Liver (tissue), 9 donors: ENCODE data around the gene ADGRV1. TPM values are rescaled to one million over a fixed set of nuclear protein-coding genes. Genes with fewer than 3 reads are reported as not detected.

Source experiments
- DNase-seq: peaks from one replicate; pipeline ENCODE4 v3.0.0-alpha.2; 2017; ENCODE audit warnings: low spot score
- H3K27ac ChIP-seq, 2 donors: one replicate each; pipeline ENCODE4 v1.7.0; 2013; ENCODE audit warnings: inconsistent platforms in 2 of 2, low read length in 2 of 2, control low read depth in 1 of 2, low read depth in 1 of 2, mild to moderate bottlenecking in 1 of 2
- H3K27me3 ChIP-seq, 4 donors: one replicate each; pipeline versions ENCODE4 v1.6.1 to v1.7.0; 2013; ENCODE audit warnings: low read length in 3 of 4, inconsistent platforms in 1 of 4, mild to moderate bottlenecking in 1 of 4, moderate library complexity in 1 of 4; ENCODE audit not compliant: control insufficient read depth in 4 of 4, insufficient read depth in 4 of 4
- H3K36me3 ChIP-seq, 4 donors: one replicate each; pipeline versions ENCODE4 v1.6.1 to v1.7.0; 2013; ENCODE audit warnings: low read length in 3 of 4, mild to moderate bottlenecking in 3 of 4, low read depth in 1 of 4, moderate library complexity in 1 of 4; ENCODE audit not compliant: control insufficient read depth in 4 of 4, insufficient read depth in 3 of 4
- H3K4me1 ChIP-seq, 4 donors: one replicate each; pipeline versions ENCODE4 v1.6.1 to v1.7.0; 2013; ENCODE audit warnings: low read length in 3 of 4, mild to moderate bottlenecking in 3 of 4, moderate library complexity in 1 of 4; ENCODE audit not compliant: control insufficient read depth in 4 of 4, insufficient read depth in 4 of 4
- H3K4me3 ChIP-seq, 3 donors: one replicate each; pipeline versions ENCODE4 v1.6.1 to v1.7.0; 2013; ENCODE audit warnings: low read length in 3 of 3, control low read depth in 1 of 3, low read depth in 1 of 3, mild to moderate bottlenecking in 1 of 3
- H3K9ac ChIP-seq, 2 donors: one replicate each; pipeline ENCODE4 v1.7.0; 2013; ENCODE audit warnings: low read length in 2 of 2, mild to moderate bottlenecking in 2 of 2, moderate library complexity in 2 of 2, control low read depth in 1 of 2, low read depth in 1 of 2
- H3K9me3 ChIP-seq, 4 donors: one replicate each; pipeline versions ENCODE4 v1.6.1 to v1.7.0; 2013; ENCODE audit warnings: low read length in 3 of 4; ENCODE audit not compliant: control insufficient read depth in 4 of 4
- ATF3 ChIP-seq: IDR thresholded peaks from 2 replicates; pipeline ENCODE4 v1.6.1; 2016; ENCODE audit warnings: antibody characterized with exemption
- CTCF ChIP-seq: fragments of 150-350 bp; IDR thresholded peaks from 2 replicates; pipeline ENCODE4 v1.5.1; 2017; ENCODE audit warnings: improper control_type of control experiment, low read depth, low read length; ENCODE audit not compliant: missing input control
- EGR1 ChIP-seq, 2 donors: IDR thresholded peaks; 2 replicates each; pipeline ENCODE4 v1.6.1; 2016 to 2018; ENCODE audit warnings: antibody characterized with exemption in 2 of 2, low read depth in 2 of 2
- FOXA1 ChIP-seq: IDR thresholded peaks from 2 replicates; pipeline ENCODE4 v1.6.1; 2016; ENCODE audit warnings: antibody characterized with exemption
- FOXA2 ChIP-seq: IDR thresholded peaks from 2 replicates; pipeline ENCODE4 v1.6.1; 2016; ENCODE audit warnings: antibody characterized with exemption
- GABPA ChIP-seq, 2 donors: IDR thresholded peaks in 1 of 2; conservative IDR thresholded peaks in 1 of 2; 2 replicates each; pipeline ENCODE4 v1.6.1; 2016; ENCODE audit warnings: antibody characterized with exemption in 2 of 2, mild to moderate bottlenecking in 1 of 2, moderate library complexity in 1 of 2
- HNF4A ChIP-seq, 2 donors: conservative IDR thresholded peaks; 2 replicates each; pipeline ENCODE4 v1.6.1; 2016; ENCODE audit warnings: antibody characterized with exemption in 2 of 2, mild to moderate bottlenecking in 2 of 2
- HNF4G ChIP-seq: IDR thresholded peaks from 2 replicates; pipeline ENCODE4 v1.6.1; 2016; ENCODE audit warnings: antibody characterized with exemption
- JUND ChIP-seq, 2 donors: IDR thresholded peaks; 2 replicates each; pipeline ENCODE4 v1.6.1; 2016; ENCODE audit warnings: antibody characterized with exemption in 2 of 2
- MAX ChIP-seq: IDR thresholded peaks from 2 replicates; pipeline ENCODE4 v1.6.1; 2016; ENCODE audit warnings: antibody characterized with exemption
- NR2F2 ChIP-seq: IDR thresholded peaks from 2 replicates; pipeline ENCODE4 v1.6.1; 2016; ENCODE audit warnings: antibody characterized with exemption
- RAD21 ChIP-seq, 2 donors: IDR thresholded peaks; 2 replicates each; pipeline ENCODE4 v1.6.1; 2016; ENCODE audit warnings: antibody characterized with exemption in 2 of 2, mild to moderate bottlenecking in 2 of 2
- REST ChIP-seq: IDR thresholded peaks from 2 replicates; pipeline ENCODE4 v1.6.1; 2016; ENCODE audit warnings: antibody characterized with exemption, mild to moderate bottlenecking
- RXRA ChIP-seq, 2 donors: IDR thresholded peaks; 2 replicates each; pipeline ENCODE4 v1.6.1; 2017 to 2018; ENCODE audit warnings: antibody characterized with exemption in 2 of 2, mild to moderate bottlenecking in 1 of 2
- SP1 ChIP-seq: IDR thresholded peaks from 2 replicates; pipeline ENCODE4 v1.6.1; 2018; ENCODE audit warnings: antibody characterized with exemption, mild to moderate bottlenecking
- TAF1 ChIP-seq: conservative IDR thresholded peaks from 2 replicates; pipeline ENCODE4 v1.6.1; 2016; ENCODE audit warnings: antibody characterized with exemption, mild to moderate bottlenecking
- YY1 ChIP-seq: IDR thresholded peaks from 2 replicates; pipeline ENCODE4 v1.6.1; 2016; ENCODE audit warnings: antibody characterized with exemption, mild to moderate bottlenecking
- ZBTB33 ChIP-seq: IDR thresholded peaks from 2 replicates; pipeline ENCODE4 v1.6.1; 2016; ENCODE audit warnings: antibody characterized with exemption
- WGBS: extraction: QIAGEN DNeasy Blood & Tissue Kit; methylation state at CpG from one replicate; pipeline ENCODE4 v1.1.7; 2013; 5-methylcytosine and 5-hydroxymethylcytosine counted together
- polyA plus RNA-seq, 2 donors: library from polyadenylated mRNA; stranded (reverse) in 1 of 2; unstranded in 1 of 2; fragments of 200-250 nt in 1 of 2; fragments of >200 nt in 1 of 2; fragmentation: Nextera tagmentation in 1 of 2; extraction: Ambion mirVana in 1 of 2; gene quantifications; one replicate each; pipeline versions ENCODE4 v1.2.1 to v1.2.3, GENCODE V29; 2013 to 2015
- total RNA-seq, 2 donors: library from RNA; depleted of rRNA; stranded (reverse); fragments of >200 nt; gene quantifications; one replicate each; pipeline ENCODE4 v1.2.3, GENCODE V29; 2014
- donor health status: healthy.
- donor health status: healthy.
- donor health status: healthy.
- donor health status: healthy.
- donor health status: healthy.

ADGRV1 gene
- total and polyA plus RNA-seq, 4 donors = 5.1 to 15.5 (median 9.6) TPM

GRCh38 chr5:91033370-91033769, 474.8 kb downstream of the ADGRV1 start:
- H3K9ac ChIP-seq = peak overlapping the region; percentile 60 to 66
- no peak for DNase-seq
- 32% methylated on average over 1 of the region's 1 CpG for WGBS
- H3K4me1 ChIP-seq = peaks cover 3 to 18% (median 5%) of the 10 kb centered on the region in 4 donors
- H3K36me3 ChIP-seq = no peaks in the 10 kb centered on the region
- TF ChIP-seq SP1 (peak; percentile 80), GABPA (IDR thresholded peaks at IDR 0.05 in 1 of 2, conservative IDR thresholded peaks at IDR 0.05 in 1 of 2) (no peak), HNF4A (conservative IDR thresholded peaks at IDR 0.05) (peak; percentile 91 to 98), TAF1 (no peak), YY1 (peak; percentile 95), NR2F2 (no peak), RXRA (IDR thresholded peaks at IDR 0.05) (peak; percentile 79 to 89), EGR1 (IDR thresholded peaks at IDR 0.05; ENCODE audit: low read depth in 2 of 2) (no peak), ZBTB33 (peak; percentile 80), CTCF (no peak), REST (peak; percentile 77), RAD21 (IDR thresholded peaks at IDR 0.05) (peak; percentile 63 to 70), MAX (peak; percentile 75), HNF4G (peak; percentile 74), FOXA2 (peak; percentile 63), ATF3 (peak; percentile 52), FOXA1 (peak; percentile 68), JUND (IDR thresholded peaks at IDR 0.05) (peak; percentile 47 to 84)
- no peaks in the 10 kb centered on the region for H3K27me3 ChIP-seq
- peak overlapping the region; percentile 25 to 62 for H3K27ac ChIP-seq
- no peaks in the 10 kb centered on the region for H3K9me3 ChIP-seq
- no peak overlapping the region for H3K4me3 ChIP-seq
